ENCODE data around the gene UBIAD1.

GRCh38 chr1:11262171-11263049 lies 10.6 kb upstream of the UBIAD1 start, which contains the start of gene MTOR:
- TF ChIP-seq EZH2 (IDR thresholded peaks at IDR 0.05; ENCODE audit: low read depth, unreplicated experiment), result no peak
- TF ChIP-seq, protein P1, sequence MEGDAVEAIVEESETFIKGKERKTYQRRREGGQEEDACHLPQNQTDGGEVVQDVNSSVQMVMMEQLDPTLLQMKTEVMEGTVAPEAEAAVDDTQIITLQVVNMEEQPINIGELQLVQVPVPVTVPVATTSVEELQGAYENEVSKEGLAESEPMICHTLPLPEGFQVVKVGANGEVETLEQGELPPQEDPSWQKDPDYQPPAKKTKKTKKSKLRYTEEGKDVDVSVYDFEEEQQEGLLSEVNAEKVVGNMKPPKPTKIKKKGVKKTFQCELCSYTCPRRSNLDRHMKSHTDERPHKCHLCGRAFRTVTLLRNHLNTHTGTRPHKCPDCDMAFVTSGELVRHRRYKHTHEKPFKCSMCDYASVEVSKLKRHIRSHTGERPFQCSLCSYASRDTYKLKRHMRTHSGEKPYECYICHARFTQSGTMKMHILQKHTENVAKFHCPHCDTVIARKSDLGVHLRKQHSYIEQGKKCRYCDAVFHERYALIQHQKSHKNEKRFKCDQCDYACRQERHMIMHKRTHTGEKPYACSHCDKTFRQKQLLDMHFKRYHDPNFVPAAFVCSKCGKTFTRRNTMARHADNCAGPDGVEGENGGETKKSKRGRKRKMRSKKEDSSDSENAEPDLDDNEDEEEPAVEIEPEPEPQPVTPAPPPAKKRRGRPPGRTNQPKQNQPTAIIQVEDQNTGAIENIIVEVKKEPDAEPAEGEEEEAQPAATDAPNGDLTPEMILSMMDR (conservative IDR thresholded peaks at IDR 0.05; ENCODE audit: low read depth in 2 of 2), result no peak; a peak in 1 of 4 replicates
- TF ChIP-seq, protein P2, sequence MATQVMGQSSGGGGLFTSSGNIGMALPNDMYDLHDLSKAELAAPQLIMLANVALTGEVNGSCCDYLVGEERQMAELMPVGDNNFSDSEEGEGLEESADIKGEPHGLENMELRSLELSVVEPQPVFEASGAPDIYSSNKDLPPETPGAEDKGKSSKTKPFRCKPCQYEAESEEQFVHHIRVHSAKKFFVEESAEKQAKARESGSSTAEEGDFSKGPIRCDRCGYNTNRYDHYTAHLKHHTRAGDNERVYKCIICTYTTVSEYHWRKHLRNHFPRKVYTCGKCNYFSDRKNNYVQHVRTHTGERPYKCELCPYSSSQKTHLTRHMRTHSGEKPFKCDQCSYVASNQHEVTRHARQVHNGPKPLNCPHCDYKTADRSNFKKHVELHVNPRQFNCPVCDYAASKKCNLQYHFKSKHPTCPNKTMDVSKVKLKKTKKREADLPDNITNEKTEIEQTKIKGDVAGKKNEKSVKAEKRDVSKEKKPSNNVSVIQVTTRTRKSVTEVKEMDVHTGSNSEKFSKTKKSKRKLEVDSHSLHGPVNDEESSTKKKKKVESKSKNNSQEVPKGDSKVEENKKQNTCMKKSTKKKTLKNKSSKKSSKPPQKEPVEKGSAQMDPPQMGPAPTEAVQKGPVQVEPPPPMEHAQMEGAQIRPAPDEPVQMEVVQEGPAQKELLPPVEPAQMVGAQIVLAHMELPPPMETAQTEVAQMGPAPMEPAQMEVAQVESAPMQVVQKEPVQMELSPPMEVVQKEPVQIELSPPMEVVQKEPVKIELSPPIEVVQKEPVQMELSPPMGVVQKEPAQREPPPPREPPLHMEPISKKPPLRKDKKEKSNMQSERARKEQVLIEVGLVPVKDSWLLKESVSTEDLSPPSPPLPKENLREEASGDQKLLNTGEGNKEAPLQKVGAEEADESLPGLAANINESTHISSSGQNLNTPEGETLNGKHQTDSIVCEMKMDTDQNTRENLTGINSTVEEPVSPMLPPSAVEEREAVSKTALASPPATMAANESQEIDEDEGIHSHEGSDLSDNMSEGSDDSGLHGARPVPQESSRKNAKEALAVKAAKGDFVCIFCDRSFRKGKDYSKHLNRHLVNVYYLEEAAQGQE (IDR thresholded peaks at IDR 0.05; ENCODE audit: unreplicated experiment), result no peak
- peak; percentile 84 for TF ChIP-seq CREB1 (CRISPR knock-in tag; IDR thresholded peaks at IDR 0.05; ENCODE audit: low read depth)
- no peak for TF ChIP-seq JUNB (IDR thresholded peaks at IDR 0.05; ENCODE audit: unreplicated experiment)
- no peak for TF ChIP-seq EZH2phosphoT487 (IDR thresholded peaks at IDR 0.05; ENCODE audit: unreplicated experiment)
